GM12891 (cell line): ENCODE measurements around the gene NOX5.

ENCODE experiments used
- POLR2A ChIP-seq: IDR thresholded peaks from 2 replicates; pipeline ENCODE4 v1.6.1; 2011; ENCODE audit warnings: low read depth, low read length, control low read depth
- TAF1 ChIP-seq: IDR thresholded peaks from 2 replicates; pipeline ENCODE4 v1.6.1; 2011; ENCODE audit warnings: low read depth, low read length, control low read depth

- TF ChIP-seq POLR2A, result no peak
- no peak for TF ChIP-seq TAF1
These were observed 29.9 kb upstream of the NOX5 start for GRCh38 chr15:68984586-68984985.
